Omental fat pad (tissue), 4 donors: ENCODE data around the gene SCYL1. TPM values are rescaled to one million over a fixed set of nuclear protein-coding genes. Genes with fewer than 3 reads are reported as not detected.

Experiments
- ATAC-seq: fragments of 150-250 bp; one replicate; pipeline ENCODE4 v1.9.1; 2016; ENCODE audit warnings: mild to moderate bottlenecking, moderate library complexity; ENCODE audit not compliant: low FRiP score
- DNase-seq: peaks from one replicate; pipeline ENCODE4 v3.0.0-alpha.2; 2019; ENCODE audit warnings: low spot score
- total RNA-seq, 4 donors: library from RNA; depleted of rRNA; stranded (reverse); fragments of >200 nt; gene quantifications; one replicate each; pipeline ENCODE4 v1.1.0, GENCODE V29; 2016
- TF ChIP-seq, protein P1 (sequence below), 3 donors: fragments of 450-650 bp; IDR thresholded peaks; one replicate each; pipeline ENCODE4 v1.5.1; 2016 to 2017; ENCODE audit warnings: antibody characterized with exemption in 3 of 3, mild to moderate bottlenecking in 3 of 3, moderate library complexity in 2 of 3

SCYL1 gene
- total RNA-seq, 4 donors from 2014 or later: 75.4 to 105 (median 88.8) TPM

DNA sequence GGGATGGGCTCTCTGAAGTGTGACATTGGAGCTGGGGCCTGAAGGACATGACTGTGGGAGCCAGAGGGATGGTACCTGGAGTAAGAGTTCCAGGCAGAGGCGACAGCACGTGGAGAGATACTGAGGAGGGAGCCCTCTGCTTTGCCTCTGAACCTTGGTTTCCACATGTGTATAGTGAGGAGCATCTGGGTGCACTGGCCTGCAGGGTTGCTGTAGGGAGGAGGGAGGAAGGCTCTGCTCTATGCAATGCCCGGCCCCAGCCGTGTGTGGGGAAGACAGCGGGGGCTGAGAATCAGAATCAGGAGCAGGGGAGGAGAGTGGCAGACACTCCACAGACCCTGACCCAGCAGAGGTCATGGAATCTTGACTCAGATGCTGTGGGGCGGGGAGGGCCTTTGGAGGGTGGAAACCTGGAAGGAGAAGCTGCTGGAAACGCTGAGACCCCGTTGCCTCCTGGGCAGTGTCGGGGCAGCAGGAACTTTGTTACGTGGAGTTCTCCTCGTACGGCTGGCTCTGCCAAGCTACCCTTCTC is 4.0 kb downstream of the SCYL1 start:
- DNase-seq: no peak
- no peak for ATAC-seq
- TF ChIP-seq, protein P1, sequence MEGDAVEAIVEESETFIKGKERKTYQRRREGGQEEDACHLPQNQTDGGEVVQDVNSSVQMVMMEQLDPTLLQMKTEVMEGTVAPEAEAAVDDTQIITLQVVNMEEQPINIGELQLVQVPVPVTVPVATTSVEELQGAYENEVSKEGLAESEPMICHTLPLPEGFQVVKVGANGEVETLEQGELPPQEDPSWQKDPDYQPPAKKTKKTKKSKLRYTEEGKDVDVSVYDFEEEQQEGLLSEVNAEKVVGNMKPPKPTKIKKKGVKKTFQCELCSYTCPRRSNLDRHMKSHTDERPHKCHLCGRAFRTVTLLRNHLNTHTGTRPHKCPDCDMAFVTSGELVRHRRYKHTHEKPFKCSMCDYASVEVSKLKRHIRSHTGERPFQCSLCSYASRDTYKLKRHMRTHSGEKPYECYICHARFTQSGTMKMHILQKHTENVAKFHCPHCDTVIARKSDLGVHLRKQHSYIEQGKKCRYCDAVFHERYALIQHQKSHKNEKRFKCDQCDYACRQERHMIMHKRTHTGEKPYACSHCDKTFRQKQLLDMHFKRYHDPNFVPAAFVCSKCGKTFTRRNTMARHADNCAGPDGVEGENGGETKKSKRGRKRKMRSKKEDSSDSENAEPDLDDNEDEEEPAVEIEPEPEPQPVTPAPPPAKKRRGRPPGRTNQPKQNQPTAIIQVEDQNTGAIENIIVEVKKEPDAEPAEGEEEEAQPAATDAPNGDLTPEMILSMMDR (IDR thresholded peaks at IDR 0.05): no peak

DNA sequence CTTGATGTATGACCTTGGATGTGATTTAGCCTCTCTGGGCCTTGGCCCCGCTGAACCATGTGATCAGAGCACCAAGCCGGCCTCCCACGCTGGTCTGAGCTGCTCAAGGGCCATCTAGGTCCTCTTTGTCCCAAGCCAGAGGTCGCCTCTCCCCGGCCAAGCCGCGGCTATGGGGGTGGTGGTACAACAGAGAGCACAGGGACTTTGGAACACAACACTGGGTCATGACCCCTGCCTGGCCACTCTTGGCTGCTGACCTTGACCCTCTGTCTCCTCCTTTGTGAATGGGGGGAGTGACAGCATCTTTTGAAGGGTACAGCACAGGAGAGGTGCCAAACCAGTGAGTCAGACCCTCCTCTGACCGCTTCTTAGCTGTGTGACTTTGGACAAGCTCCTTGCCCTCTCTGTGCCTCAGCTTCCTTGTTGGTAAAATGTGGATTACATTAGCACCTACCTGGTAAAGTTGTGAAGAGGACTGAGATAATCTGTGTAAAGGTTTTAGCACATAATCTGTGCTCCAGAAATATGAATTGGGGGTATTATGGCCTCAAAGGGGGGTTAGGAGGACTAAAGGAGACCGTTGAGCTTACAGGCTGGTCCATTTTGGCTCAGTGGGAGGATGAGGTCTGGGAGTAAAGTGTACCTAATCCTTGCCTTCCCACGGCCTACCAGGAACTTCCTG is 4.7 kb downstream of the SCYL1 start:
- TF ChIP-seq, protein P1 (IDR thresholded peaks at IDR 0.05): no peak
- DNase-seq: no peak
- ATAC-seq: no peak

DNA sequence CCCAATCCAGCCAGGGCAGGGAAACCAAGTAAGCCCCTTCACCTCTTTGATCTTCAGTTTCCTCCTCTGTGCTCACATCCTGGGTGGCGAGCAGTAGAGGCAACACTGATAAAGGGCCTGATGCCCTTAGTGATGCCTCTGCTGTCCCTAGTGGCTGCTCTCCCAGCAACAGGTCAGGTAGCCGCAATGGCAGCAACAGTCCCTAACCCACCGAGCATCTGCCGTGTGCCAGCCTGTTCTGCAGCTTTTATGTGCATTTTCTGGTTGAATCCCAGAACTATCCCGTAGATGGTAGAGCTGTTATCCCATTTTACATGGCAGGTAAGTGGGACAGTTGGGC is 5.2 kb downstream of the SCYL1 start:
- TF ChIP-seq, protein P1 (IDR thresholded peaks at IDR 0.05): no peak
- no peak for ATAC-seq

DNA sequence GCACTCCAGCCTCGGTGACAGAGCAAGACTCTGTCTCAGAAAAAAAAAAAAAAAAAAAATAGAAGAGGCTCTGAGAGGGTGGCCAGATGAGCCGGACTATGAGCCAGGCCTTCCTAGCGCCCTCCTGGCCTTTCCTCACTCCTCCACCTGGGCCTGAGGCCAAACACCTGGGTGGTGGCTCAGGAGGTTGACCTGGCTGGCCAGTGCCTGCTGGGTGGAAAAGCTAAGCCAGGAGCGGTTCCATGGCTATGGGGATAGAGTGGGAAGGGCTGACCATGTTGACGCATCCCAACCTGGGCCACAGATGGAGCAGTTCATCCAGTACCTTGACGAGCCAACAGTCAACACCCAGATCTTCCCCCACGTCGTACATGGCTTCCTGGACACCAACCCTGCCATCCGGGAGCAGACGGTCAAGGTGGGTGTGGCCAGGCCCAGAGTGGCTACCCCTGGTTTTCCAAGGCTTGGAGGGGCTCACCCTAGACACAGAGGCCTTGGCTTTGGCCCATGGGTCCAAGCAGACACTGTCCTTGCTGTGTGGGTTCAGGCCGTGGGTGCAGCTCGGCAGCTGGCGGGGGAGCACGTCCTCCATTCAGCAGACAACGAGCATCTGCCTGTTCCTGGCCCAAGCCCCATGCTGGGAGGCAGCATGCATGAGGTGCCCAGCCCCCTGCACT is 7.6 kb downstream of the SCYL1 start:
- no peak for ATAC-seq
- DNase-seq: no peak
- TF ChIP-seq, protein P1 (IDR thresholded peaks at IDR 0.05): no peak

More for the DNA sequence above, 5.2 kb downstream of the SCYL1 start:
- no peak for DNase-seq

DNA sequence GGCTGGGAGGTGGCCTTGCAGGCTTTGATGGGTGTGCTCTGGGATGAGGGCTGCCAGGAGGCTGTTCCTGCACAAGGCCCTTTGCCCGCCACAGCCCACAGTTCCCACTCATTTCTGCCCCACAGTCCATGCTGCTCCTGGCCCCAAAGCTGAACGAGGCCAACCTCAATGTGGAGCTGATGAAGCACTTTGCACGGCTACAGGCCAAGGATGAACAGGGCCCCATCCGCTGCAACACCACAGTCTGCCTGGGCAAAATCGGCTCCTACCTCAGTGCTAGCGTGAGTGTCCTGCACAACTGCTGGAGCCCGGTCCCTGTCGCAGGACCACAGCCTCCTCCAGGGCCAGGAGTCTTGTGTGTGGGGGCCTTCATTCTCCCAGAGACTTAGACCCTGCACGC is 10.2 kb downstream of the SCYL1 start:
- TF ChIP-seq, protein P1 (IDR thresholded peaks at IDR 0.05): no peak
- ATAC-seq: no peak
- no peak for DNase-seq

DNA sequence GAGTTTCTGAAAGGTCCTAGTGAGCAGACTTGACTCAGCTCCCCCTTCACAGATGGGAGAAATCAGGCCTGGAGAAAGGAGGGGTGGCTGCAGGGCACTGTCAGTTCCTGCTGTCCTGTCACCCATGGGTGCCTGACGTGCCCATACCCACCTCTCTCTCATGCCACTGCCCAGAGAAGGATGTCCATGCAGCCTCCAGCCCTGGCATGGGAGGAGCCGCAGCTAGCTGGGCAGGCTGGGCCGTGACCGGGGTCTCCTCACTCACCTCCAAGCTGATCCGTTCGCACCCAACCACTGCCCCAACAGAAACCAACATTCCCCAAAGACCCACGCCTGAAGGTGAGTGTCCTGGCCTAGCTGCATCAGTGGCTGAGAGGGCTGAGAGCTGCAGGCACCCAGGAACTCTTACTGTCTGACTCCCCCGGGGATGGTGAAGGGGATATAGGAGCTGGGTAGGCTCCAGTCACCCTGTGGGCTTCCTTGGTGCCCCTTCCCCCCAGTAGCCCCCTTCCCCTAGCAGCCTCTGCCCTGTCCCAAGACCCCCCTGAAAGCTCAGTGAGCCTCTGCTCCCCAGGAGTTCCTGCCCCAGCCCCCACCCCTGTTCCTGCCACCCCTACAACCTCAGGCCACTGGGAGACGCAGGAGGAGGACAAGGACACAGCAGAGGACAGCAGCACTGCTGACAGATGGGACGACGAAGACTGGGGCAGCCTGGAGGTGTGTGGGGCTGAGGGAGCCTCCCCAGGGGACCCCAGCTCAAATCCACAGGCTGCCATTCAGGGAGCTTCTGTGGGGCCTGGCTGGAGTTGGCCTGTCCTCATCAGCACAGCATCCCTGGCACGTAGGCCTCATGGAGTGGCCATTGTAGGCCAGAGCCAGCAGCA is 11.8 kb downstream of the SCYL1 start:
- ATAC-seq: no peak

More for the DNA sequence above, 11.8 kb downstream of the SCYL1 start:
- TF ChIP-seq, protein P1 (IDR thresholded peaks at IDR 0.05): no peak
- DNase-seq: no peak
